Right atrium auricular region (tissue), 2 donors: ENCODE measurements around the gene RAET1G. TPM values are rescaled to one million over a fixed set of nuclear protein-coding genes. Genes with fewer than 3 reads are reported as not detected.

Experiments
- DNase-seq: peaks from one replicate; pipeline ENCODE4 v3.0.0-alpha.2; 2019; ENCODE audit warnings: low spot score
- H3K27ac ChIP-seq, 2 donors: fragments of 200-600 bp; sonication (generic); 1 replicate in 1 of 2; 2 replicates in 1 of 2; pipeline ENCODE4 v1.5.1; 2016 to 2019
- H3K27me3 ChIP-seq, 2 donors: fragments of 200-600 bp; sonication (generic); one replicate each; pipeline versions ENCODE4 v1.5.1 to v1.6.0; 2017 to 2019
- H3K36me3 ChIP-seq: fragments of 200-600 bp; sonication (generic); one replicate; pipeline ENCODE4 v1.5.1; 2016
- H3K4me1 ChIP-seq, 2 donors: fragments of 200-600 bp; sonication (generic); one replicate each; pipeline versions ENCODE4 v1.5.1 to v1.6.0; 2017 to 2019
- H3K4me3 ChIP-seq, 2 donors: fragments of 200-600 bp; sonication (generic); 1 replicate in 1 of 2; 2 replicates in 1 of 2; pipeline ENCODE4 v1.5.1; 2017 to 2019; ENCODE audit warnings: mild to moderate bottlenecking in 1 of 2, moderate library complexity in 1 of 2
- H3K9me3 ChIP-seq, 2 donors: fragments of 200-600 bp; sonication (generic); one replicate each; pipeline ENCODE4 v1.5.1; 2019
- total RNA-seq, 2 donors: library from RNA; depleted of rRNA; stranded (reverse); fragments of >200 nt; gene quantifications; one replicate each; pipeline ENCODE4 v1.1.0, GENCODE V29; 2016
- TF ChIP-seq, protein P1 (sequence below), 2 donors: fragments of 200-600 bp; sonication (generic); IDR thresholded peaks; one replicate each; pipeline ENCODE4 v1.5.1; 2019; ENCODE audit warnings: antibody characterized with exemption in 2 of 2

The RAET1G gene
- total RNA-seq, 2 donors from 2014 or later = 1.5 to 1.6 TPM

GRCh38 chr6:149871182-149871581 is 51.7 kb downstream of the RAET1G start:
- TF ChIP-seq, protein P1, sequence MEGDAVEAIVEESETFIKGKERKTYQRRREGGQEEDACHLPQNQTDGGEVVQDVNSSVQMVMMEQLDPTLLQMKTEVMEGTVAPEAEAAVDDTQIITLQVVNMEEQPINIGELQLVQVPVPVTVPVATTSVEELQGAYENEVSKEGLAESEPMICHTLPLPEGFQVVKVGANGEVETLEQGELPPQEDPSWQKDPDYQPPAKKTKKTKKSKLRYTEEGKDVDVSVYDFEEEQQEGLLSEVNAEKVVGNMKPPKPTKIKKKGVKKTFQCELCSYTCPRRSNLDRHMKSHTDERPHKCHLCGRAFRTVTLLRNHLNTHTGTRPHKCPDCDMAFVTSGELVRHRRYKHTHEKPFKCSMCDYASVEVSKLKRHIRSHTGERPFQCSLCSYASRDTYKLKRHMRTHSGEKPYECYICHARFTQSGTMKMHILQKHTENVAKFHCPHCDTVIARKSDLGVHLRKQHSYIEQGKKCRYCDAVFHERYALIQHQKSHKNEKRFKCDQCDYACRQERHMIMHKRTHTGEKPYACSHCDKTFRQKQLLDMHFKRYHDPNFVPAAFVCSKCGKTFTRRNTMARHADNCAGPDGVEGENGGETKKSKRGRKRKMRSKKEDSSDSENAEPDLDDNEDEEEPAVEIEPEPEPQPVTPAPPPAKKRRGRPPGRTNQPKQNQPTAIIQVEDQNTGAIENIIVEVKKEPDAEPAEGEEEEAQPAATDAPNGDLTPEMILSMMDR (IDR thresholded peaks at IDR 0.05) = no peak

GRCh38 chr6:149869275-149869892 is 53.5 kb downstream of the RAET1G start:
- Histone ChIP-seq H3K4me3 (no peak overlapping the region), H3K27ac (no peak overlapping the region), H3K4me1 (peaks cover 0 to 8% of the 10 kb centered on the region in 2 donors), H3K9me3 (peaks cover 0 to 10% of the 10 kb centered on the region in 2 donors), H3K27me3 (no peaks in the 10 kb centered on the region), H3K36me3 (no peaks in the 10 kb centered on the region)
- TF ChIP-seq, protein P1 (IDR thresholded peaks at IDR 0.05) = no peak
- DNase-seq = no peak

More at GRCh38 chr6:149871182-149871581, 51.7 kb downstream of the RAET1G start:
- no peak overlapping the region for H3K4me3 ChIP-seq
- H3K9me3 ChIP-seq = peaks cover 0 to 10% of the 10 kb centered on the region in 2 donors
- H3K36me3 ChIP-seq = no peaks in the 10 kb centered on the region
- no peak for DNase-seq
- no peak overlapping the region for H3K27ac ChIP-seq
- no peaks in the 10 kb centered on the region for H3K27me3 ChIP-seq
- no peaks in the 10 kb centered on the region for H3K4me1 ChIP-seq

GRCh38 chr6:149867876-149868640 is 54.9 kb downstream of the RAET1G start:
- TF ChIP-seq, protein P1 (IDR thresholded peaks at IDR 0.05) = no peak

More at GRCh38 chr6:149867876-149868640, 54.9 kb downstream of the RAET1G start:
- Histone ChIP-seq H3K4me3 (no peak overlapping the region), H3K27me3 (no peaks in the 10 kb centered on the region), H3K9me3 (peaks cover 0 to 10% of the 10 kb centered on the region in 2 donors), H3K36me3 (no peaks in the 10 kb centered on the region), H3K27ac (no peak overlapping the region), H3K4me1 (peaks cover 0 to 9% of the 10 kb centered on the region in 2 donors)
- DNase-seq = no peak

Other genes with a start within 250 kb of the RAET1G start
- 10 to 100 TPM; 10.5 to 13.7 TPM for gene LATS1, start 205.0 kb downstream of the RAET1G start, total RNA-seq
- gene NUP43, start 176.6 kb downstream of the RAET1G start, total RNA-seq = 10 to 100 TPM; 10.8 to 13.3 TPM
- gene PCMT1, start 173.4 kb downstream of the RAET1G start, total RNA-seq = 100 to 1,000 TPM in 1 of 2 donors, 10 to 100 TPM in 1; 99.8 to 106 TPM
- 10 to 100 TPM; 17.0 to 25.7 TPM for gene LRP11, start 58.8 kb downstream of the RAET1G start, total RNA-seq
- gene RAET1E, start 25.0 kb downstream of the RAET1G start, total RNA-seq = 1 to 10 TPM in 1 of 2 donors, under 1 TPM in 1; 0.52 to 4.3 TPM
- gene ULBP2, start 18.9 kb upstream of the RAET1G start, total RNA-seq = 1 to 10 TPM in 1 of 2 donors, under 1 TPM in 1; 0.82 to 2.4 TPM
- under 1 TPM; 0.11 to 0.31 TPM for gene ULBP1, start 40.8 kb upstream of the RAET1G start, total RNA-seq
- gene RAET1L, start 102.4 kb upstream of the RAET1G start, total RNA-seq = not detected
- gene ULBP3, start 146.0 kb upstream of the RAET1G start, total RNA-seq = 1 to 10 TPM; 1.4 to 2.0 TPM
- 100 to 1,000 TPM in 1 of 2 donors, 10 to 100 TPM in 1; 85.4 to 130 TPM for gene PPP1R14C, start 219.9 kb upstream of the RAET1G start, total RNA-seq